Measurements from ENCODE around the gene ISM1. TPM values are rescaled to one million over a fixed set of nuclear protein-coding genes. Genes with fewer than 3 reads are reported as not detected.

Gene ISM1
- total RNA-seq, 1 experiment from 2014 or later: 0.35 TPM

- DNase-seq (ENCODE audit: low spot score): no peak
Observed at GRCh38 chr20:13283869-13284829, 63.1 kb downstream of the ISM1 start.

GRCh38 chr20:13284830-13285229 lies 63.8 kb downstream of the ISM1 start:
- no peak for DNase-seq (ENCODE audit: low spot score)

- DNase-seq (ENCODE audit: low spot score): no peak
Observed at GRCh38 chr20:13285408-13285807, 64.3 kb downstream of the ISM1 start.

- no peak for DNase-seq (ENCODE audit: low spot score)
Observed at GRCh38 chr20:13286052-13286451, 65.0 kb downstream of the ISM1 start.

GRCh38 chr20:13286607-13287006 lies 65.5 kb downstream of the ISM1 start:
- peak; percentile 51 for DNase-seq (ENCODE audit: low spot score)

- DNase-seq (ENCODE audit: low spot score): no peak
Observed at GRCh38 chr20:13288357-13288756, 67.3 kb downstream of the ISM1 start.

- no peak for DNase-seq (ENCODE audit: low spot score)
Observed at GRCh38 chr20:13289031-13289430, 68.0 kb downstream of the ISM1 start.

GRCh38 chr20:13290724-13291123 lies 69.7 kb downstream of the ISM1 start:
- DNase-seq (ENCODE audit: low spot score): no peak

- DNase-seq (ENCODE audit: low spot score): no peak
Observed at GRCh38 chr20:13291157-13291556, 70.1 kb downstream of the ISM1 start.

GRCh38 chr20:13292201-13292885 lies 71.3 kb downstream of the ISM1 start:
- DNase-seq (ENCODE audit: low spot score): no peak

- DNase-seq (ENCODE audit: low spot score): no peak
Observed at GRCh38 chr20:13294522-13294921, 73.4 kb downstream of the ISM1 start.

- no peak for DNase-seq (ENCODE audit: low spot score)
Observed at GRCh38 chr20:13295637-13296036, 74.6 kb downstream of the ISM1 start.

GRCh38 chr20:13296070-13296469 lies 75.0 kb downstream of the ISM1 start:
- DNase-seq (ENCODE audit: low spot score): no peak

- DNase-seq (ENCODE audit: low spot score): no peak
Observed at GRCh38 chr20:13297147-13297899, 76.2 kb downstream of the ISM1 start.

- no peak for DNase-seq (ENCODE audit: low spot score)
Observed at GRCh38 chr20:13298692-13299373, 77.8 kb downstream of the ISM1 start.

GRCh38 chr20:13299401-13299800 lies 78.3 kb downstream of the ISM1 start:
- peak; percentile 31 for DNase-seq (ENCODE audit: low spot score)

GRCh38 chr20:13301596-13301995 lies 80.5 kb downstream of the ISM1 start:
- no peak for DNase-seq (ENCODE audit: low spot score)

GRCh38 chr20:13302647-13303450 lies 81.8 kb downstream of the ISM1 start:
- DNase-seq (ENCODE audit: low spot score): peak; percentile 20

GRCh38 chr20:13305284-13305683 lies 84.2 kb downstream of the ISM1 start:
- no peak for DNase-seq (ENCODE audit: low spot score)

- DNase-seq (ENCODE audit: low spot score): no peak
Observed at GRCh38 chr20:13307562-13308163, 86.6 kb downstream of the ISM1 start.
